Transverse colon (tissue), 4 donors: Measurements from ENCODE around the gene SH3RF3.

Experiments used
- EP300 ChIP-seq: sonication (generic); formaldehyde crosslinking; IDR thresholded peaks from one replicate; pipeline ENCODE4 v1.6.1; 2017; ENCODE audit warnings: antibody characterized with exemption, low read depth
- POLR2A ChIP-seq: fragments of 450-650 bp; IDR thresholded peaks from one replicate; pipeline ENCODE4 v1.6.1; 2016; ENCODE audit warnings: antibody characterized with exemption, mild to moderate bottlenecking, moderate library complexity
- POLR2AphosphoS5 ChIP-seq, 3 donors: sonication (generic); formaldehyde crosslinking; IDR thresholded peaks; one replicate each; pipeline ENCODE4 v1.6.1; 2016; ENCODE audit warnings: antibody characterized with exemption in 3 of 3
- TF ChIP-seq, protein P1 (sequence below), 5 experiments: fragments of 200-600 bp in 3 of 5; fragments of 450-650 bp in 2 of 5; sonication (generic) in 3 of 5; IDR thresholded peaks; 1 replicate in 2 of 5; 2 replicates in 3 of 5; pipeline ENCODE4 v1.5.1; 2016 to 2017; ENCODE audit warnings: antibody characterized with exemption in 5 of 5, inconsistent platforms in 3 of 5, mild to moderate bottlenecking in 2 of 5, moderate library complexity in 1 of 5

DNA sequence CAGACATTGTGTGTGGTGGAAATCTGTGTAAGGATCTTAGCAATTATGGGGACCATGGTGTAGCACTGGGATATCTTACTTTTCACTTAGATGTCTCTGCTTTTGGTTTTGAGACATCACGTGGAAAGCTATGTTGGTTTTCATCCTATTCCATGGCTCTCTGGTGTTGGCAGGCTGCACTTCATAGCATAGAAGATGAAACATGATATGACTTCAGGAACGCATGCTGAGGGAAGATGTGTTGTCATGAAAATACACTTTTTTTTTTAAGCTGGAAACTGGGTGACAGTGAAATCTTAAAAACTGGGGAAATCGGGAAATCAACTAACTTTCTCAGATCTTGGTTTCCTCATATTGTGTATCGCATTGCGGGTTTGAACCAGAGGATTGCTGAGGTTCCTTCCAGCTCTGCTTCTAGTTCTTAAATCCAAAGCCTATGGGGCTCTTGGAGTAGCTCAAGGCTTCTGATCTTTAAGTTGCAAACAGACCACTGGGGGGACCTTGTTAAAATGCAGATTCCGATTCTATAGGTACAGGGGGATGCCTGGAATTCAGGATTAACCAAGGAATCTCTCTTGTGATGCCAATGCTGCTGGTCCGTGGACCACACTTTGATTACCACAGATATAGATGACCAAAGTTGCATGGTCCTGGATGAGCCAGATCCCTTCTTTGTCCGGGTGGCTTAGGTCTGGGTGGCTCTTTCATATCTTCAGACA, 160.7 kb downstream of the SH3RF3 start:
- TF ChIP-seq, protein P1, sequence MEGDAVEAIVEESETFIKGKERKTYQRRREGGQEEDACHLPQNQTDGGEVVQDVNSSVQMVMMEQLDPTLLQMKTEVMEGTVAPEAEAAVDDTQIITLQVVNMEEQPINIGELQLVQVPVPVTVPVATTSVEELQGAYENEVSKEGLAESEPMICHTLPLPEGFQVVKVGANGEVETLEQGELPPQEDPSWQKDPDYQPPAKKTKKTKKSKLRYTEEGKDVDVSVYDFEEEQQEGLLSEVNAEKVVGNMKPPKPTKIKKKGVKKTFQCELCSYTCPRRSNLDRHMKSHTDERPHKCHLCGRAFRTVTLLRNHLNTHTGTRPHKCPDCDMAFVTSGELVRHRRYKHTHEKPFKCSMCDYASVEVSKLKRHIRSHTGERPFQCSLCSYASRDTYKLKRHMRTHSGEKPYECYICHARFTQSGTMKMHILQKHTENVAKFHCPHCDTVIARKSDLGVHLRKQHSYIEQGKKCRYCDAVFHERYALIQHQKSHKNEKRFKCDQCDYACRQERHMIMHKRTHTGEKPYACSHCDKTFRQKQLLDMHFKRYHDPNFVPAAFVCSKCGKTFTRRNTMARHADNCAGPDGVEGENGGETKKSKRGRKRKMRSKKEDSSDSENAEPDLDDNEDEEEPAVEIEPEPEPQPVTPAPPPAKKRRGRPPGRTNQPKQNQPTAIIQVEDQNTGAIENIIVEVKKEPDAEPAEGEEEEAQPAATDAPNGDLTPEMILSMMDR (IDR thresholded peaks at IDR 0.05) = no peak
- no peak for TF ChIP-seq POLR2A
- TF ChIP-seq POLR2AphosphoS5 (IDR thresholded peaks at IDR 0.05) = no peak
- no peak for TF ChIP-seq EP300
